ENCODE measurements around the gene RHOT2.

Gene RHOT2

DNA sequence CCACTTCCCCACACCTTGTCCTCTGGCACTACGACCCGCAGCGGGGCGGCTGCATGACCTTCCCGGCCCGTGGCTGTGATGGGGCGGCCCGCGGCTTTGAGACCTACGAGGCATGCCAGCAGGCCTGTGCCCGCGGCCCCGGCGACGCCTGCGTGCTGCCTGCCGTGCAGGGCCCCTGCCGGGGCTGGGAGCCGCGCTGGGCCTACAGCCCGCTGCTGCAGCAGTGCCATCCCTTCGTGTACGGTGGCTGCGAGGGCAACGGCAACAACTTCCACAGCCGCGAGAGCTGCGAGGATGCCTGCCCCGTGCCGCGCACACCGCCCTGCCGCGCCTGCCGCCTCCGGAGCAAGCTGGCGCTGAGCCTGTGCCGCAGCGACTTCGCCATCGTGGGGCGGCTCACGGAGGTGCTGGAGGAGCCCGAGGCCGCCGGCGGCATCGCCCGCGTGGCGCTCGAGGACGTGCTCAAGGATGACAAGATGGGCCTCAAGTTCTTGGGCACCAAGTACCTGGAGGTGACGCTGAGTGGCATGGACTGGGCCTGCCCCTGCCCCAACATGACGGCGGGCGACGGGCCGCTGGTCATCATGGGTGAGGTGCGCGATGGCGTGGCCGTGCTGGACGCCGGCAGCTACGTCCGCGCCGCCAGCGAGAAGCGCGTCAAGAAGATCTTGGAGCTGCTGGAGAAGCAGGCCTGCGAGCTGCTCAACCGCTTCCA, 34.4 kb upstream of the RHOT2 start:
- Histone ChIP-seq H3K4me3 (no peak overlapping the region), H3K27ac (no peak overlapping the region)
- DNase-seq (ENCODE audit: low spot score) = no peak
- TF ChIP-seq, protein P1, sequence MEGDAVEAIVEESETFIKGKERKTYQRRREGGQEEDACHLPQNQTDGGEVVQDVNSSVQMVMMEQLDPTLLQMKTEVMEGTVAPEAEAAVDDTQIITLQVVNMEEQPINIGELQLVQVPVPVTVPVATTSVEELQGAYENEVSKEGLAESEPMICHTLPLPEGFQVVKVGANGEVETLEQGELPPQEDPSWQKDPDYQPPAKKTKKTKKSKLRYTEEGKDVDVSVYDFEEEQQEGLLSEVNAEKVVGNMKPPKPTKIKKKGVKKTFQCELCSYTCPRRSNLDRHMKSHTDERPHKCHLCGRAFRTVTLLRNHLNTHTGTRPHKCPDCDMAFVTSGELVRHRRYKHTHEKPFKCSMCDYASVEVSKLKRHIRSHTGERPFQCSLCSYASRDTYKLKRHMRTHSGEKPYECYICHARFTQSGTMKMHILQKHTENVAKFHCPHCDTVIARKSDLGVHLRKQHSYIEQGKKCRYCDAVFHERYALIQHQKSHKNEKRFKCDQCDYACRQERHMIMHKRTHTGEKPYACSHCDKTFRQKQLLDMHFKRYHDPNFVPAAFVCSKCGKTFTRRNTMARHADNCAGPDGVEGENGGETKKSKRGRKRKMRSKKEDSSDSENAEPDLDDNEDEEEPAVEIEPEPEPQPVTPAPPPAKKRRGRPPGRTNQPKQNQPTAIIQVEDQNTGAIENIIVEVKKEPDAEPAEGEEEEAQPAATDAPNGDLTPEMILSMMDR (IDR thresholded peaks at IDR 0.05) = no peak

DNA sequence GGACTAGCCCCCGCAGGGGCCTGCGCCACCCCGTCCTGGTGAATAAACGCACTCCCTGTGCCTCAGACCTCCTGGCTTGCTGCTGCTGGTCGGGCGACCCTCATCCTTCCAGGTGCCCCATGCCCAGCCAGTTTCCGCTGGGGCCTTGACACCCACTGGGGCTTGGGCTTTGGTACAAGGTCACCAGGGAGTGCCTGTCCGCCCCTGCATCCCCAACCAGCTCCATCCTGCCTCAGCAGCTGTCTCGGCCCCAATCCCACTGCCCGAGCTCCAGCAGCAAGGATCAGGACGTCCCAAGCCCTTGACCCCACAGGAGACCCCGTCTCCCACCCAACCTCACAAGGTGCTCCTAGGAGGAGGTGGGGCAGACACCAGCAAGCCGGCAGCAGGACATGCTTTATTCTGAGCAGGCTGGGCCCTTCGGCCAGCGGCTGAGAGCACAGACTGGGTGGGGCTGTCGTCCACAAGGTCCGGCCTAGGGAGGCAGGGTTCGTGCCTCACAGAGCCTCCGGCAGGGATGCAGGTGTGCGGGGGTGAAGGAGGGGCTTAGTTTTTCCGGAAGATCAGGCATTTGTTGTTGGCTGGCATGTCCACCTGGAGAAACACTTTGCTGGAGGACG, 33.8 kb upstream of the RHOT2 start:
- no peak overlapping the region for H3K4me3 ChIP-seq
- TF ChIP-seq, protein P1 (IDR thresholded peaks at IDR 0.05) = no peak

DNA sequence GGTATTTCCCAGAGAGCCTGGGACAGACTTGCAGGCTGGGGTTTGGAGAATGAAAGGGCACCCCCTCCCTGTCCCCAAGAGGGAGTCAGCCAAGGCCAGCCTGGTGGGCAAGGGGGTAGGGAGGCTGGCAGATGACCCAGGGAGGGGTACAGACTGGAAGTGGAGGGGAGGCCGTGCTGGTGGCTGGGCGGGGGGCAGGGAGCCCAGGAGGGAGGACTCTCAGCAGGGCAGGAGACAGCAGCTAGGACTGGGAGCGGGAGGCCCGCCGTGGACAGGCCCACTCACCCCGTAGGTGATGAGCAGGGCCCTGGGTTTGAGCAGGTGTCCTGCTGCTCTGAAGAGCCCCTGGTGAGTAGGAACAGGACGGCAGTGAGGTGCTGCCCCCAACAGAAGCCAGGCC, 32.9 kb upstream of the RHOT2 start:
- no peak for DNase-seq (ENCODE audit: low spot score)
- Histone ChIP-seq H3K4me3 (peak overlapping the region; percentile 82), H3K27ac (no peak overlapping the region)
- TF ChIP-seq, protein P1 (IDR thresholded peaks at IDR 0.05) = no peak

More for the DNA sequence above, 33.8 kb upstream of the RHOT2 start:
- no peak for DNase-seq (ENCODE audit: low spot score)
- no peak overlapping the region for H3K27ac ChIP-seq

DNA sequence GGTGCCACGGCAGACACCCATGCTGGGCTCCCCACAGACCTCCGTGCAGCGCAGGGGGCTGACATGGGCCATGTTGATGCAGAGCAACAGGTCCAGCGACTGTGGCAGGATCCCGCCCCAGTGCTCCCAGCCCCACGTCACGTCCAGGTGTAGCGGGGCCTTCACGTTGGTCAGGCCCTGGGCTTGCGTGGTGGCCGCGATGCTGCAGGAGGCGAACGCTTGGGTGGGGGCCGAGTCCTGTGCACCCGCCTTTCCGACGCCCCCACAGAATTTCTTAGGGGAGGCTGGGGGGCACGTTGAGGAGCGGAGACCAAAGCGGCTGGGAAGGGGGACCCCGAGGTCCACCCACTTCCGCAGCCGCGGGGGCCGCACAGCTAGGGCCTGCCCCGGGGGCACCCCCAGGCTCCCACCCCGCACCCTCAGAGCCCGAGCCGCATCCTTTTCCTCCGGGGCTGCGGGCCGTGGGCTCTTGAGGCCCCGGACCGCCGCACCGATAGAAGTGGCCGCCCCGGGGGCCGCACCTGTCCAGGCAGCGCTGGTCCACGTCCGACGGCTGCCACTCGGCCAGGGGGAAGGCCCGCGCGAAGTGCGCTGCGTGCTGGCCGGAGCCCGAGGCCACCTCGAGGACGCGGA, 32.2 kb upstream of the RHOT2 start:
- TF ChIP-seq, protein P1 (IDR thresholded peaks at IDR 0.05) = no peak
- Histone ChIP-seq H3K27ac (peak overlapping the region; percentile 94 to 97), H3K4me3 (peak overlapping the region; percentile 82)
- DNase-seq (ENCODE audit: low spot score) = no peak

DNA sequence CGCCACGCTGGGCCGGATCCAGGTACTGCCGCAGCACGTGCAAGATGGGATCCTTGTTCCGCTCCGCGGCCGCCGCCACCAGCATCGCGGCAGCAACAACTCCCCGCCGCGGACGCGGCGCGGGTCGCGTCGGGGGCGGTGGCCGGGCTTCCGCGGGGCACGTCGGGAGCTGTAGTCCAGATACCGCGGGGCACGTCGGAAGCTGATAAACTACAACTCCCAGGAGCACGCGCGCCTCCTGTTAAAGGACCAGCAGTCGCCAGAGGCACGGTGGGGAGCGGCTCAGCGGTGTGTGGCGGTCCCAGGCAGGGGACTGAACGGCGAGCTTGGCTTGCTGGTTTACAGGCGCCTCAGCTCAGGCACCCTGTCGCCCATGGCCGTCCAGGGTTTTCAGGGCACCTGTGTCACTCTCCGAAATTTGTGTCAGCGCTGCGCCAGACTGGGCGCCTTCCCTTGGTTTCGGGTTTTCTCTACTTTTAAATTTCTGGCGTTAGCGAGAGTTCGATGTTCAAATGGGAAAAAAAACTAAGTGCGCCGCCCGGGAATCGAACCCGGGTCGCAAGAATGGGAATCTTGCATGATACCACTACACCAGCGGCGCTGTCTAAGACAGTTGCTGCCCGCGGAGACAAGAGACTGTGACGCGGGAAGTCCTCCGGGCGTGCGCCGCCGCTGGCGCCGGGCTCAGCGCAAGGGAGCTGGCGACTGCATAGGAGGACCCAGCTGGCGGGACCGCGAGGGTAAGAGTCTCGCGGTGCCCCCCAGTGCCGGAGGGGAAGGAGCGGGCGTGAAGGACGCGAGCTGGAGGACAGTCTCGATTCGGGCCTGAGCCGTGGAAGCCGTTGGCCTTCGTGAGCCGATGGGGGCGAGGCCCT, 31.5 kb upstream of the RHOT2 start, which contains the start of gene METTL26:
Gene METTL26 (minus strand): TSS at position 100 of the 875 bp plus-strand sequence. CDS start 15 bp downstream, at position 85.
- TF ChIP-seq, protein P1 (IDR thresholded peaks at IDR 0.05) = no peak
- H3K27ac ChIP-seq = peak within 1 kb of the TSS; percentile 94 to 97
- DNase-seq (ENCODE audit: low spot score) = peak; percentile 96
- peak within 1 kb of the TSS; percentile 82 for H3K4me3 ChIP-seq

DNA sequence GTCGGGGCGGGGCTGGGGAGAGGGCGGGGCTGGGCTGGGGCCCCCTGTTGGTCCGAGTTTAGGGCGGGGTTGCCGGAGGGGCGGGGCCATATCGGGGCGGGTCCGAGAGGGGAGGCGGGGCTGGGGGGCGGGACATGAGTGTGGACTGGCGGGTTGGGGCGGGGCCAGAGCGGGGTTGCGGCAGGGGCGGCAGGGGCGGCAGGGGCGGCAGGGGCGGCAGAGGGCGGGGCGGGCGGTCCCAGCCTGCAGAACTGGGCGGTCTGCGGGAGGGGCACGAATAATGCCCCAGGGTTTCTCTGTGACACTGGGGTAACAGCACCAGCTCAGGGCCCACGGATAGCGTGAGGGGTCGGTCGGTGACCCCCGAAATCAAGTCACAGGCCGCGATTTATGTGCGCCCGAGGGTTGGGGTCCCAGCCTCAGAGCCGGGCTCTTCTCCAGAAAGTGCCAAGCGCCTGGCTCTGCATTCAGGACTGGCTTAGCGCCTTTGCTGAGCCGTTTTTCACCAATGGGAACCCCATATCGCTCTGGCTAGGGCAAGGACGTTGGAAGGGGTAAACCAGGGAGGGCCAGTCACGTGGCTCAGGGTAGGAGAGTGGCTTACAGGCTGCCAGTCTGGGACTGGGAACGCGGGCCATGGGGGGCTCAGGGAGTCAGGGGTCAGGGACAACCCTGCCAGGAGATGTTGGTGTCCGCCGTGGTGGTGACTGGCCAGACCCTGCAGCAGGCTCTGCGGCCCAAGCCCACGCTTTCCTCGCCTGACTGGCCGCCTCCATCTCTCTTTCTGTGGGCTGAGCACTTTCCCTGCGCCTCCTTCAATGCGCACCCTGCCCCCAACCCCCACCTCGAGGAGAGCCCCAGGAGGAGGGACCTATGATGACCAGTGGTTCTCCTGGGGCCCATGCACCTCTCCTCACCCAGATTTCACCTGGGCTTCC, 30.6 kb upstream of the RHOT2 start:
- H3K27ac ChIP-seq = peak overlapping the region; percentile 94 to 97
- DNase-seq (ENCODE audit: low spot score) = no peak
- TF ChIP-seq, protein P1 (IDR thresholded peaks at IDR 0.05) = no peak
- peak overlapping the region; percentile 82 for H3K4me3 ChIP-seq

Measured in coronary artery (tissue), 2 donors.